GM12872 (cell line): ENCODE measurements around the gene ARHGAP32.

ENCODE experiments used
- TF ChIP-seq, protein P1 (sequence below): IDR thresholded peaks from 3 replicates; pipeline ENCODE4 v1.5.1; 2011; ENCODE audit warnings: low read depth, mild to moderate bottlenecking, low read length, moderate library complexity; ENCODE audit not compliant: insufficient read depth

ARHGAP32 gene

DNA sequence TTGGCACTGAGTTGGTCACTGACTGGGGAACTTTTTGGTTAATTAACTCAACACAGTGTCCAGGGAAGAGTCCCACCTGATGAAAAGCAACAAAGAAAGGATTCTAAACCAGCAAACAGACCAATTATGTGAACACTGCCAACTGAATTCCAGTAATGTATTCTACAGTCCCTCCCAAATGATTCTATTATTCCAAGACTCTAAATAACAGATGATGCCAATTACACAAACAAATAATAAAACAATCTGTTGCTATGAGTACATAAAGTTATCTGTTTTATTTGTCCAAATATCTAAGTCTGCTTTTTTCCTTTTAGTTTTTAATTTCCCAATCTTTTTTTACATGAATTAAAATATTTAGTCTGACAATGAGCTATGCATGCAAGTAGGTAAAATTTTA, 151.2 kb downstream of the ARHGAP32 start:
- TF ChIP-seq, protein P1, sequence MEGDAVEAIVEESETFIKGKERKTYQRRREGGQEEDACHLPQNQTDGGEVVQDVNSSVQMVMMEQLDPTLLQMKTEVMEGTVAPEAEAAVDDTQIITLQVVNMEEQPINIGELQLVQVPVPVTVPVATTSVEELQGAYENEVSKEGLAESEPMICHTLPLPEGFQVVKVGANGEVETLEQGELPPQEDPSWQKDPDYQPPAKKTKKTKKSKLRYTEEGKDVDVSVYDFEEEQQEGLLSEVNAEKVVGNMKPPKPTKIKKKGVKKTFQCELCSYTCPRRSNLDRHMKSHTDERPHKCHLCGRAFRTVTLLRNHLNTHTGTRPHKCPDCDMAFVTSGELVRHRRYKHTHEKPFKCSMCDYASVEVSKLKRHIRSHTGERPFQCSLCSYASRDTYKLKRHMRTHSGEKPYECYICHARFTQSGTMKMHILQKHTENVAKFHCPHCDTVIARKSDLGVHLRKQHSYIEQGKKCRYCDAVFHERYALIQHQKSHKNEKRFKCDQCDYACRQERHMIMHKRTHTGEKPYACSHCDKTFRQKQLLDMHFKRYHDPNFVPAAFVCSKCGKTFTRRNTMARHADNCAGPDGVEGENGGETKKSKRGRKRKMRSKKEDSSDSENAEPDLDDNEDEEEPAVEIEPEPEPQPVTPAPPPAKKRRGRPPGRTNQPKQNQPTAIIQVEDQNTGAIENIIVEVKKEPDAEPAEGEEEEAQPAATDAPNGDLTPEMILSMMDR: no peak

DNA sequence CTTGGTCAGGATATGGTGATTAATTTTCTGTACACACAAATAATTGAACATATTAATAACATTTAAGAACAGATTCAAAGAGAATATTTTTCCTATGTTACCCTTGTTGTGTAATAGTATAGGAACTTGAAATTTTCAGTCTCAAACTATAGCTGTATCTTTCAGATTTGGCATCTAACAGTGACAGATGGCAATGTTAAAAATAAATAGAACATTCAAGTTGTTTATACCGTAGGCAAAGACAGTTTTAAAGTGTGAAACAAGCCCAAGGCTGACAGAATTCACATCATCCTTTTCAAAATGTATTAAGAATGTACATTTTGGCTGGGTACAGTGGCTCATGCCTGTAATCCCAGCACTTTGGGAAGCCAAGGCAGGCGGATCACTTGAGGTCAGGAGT, 156.9 kb downstream of the ARHGAP32 start:
- TF ChIP-seq, protein P1: no peak

DNA sequence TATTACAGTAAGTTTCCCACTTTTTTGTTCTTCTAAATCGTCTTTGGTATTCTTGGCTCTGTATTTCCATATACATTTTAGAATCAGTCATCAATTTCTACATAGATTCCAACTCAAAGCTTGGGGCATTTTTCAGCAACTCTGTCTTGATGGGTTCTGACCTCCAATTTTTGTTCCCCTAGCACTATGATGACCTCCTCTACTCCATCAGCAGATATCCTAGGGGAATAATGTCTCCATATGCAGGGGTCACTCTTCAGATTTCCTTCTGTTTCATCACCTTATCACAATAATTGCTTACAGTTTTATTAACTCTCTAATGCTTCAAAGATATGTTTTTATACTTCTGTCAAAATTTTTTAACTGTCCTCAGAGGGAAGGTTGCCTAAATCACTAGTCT, 158.1 kb downstream of the ARHGAP32 start:
- TF ChIP-seq, protein P1: no peak

DNA sequence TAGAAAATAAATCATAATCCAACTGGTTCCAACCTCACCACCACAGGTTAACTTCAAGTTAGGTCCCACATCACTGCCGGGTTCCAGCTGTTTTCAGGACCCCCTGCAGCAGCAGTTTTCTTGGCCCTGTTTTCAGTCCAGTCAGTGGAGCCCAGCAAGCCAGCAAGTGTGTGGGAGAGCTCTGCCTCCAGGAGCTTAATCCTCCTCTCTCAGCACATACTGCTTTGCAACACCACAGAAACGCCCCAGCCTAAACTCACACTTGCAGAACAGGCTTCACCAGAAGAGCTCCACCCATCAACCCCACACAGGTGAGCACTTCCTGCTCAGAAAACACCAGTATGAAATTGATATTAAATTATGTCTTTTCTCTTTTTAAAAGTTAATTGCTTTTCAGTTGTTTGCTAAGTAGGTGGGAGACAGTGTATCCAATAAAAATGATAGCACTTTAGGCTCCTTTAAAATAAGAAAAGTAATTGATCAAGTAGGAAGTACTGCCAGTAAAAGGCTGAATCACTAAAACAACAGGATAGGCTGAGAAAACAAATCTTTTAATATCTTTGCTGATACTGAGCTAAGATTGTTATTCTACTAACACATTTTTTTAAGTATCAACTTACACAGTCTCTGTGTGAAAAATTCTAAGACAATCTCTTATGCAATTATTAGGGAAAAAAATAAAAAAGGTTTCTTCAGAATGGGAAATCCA, 168.0 kb downstream of the ARHGAP32 start:
- TF ChIP-seq, protein P1: no peak

DNA sequence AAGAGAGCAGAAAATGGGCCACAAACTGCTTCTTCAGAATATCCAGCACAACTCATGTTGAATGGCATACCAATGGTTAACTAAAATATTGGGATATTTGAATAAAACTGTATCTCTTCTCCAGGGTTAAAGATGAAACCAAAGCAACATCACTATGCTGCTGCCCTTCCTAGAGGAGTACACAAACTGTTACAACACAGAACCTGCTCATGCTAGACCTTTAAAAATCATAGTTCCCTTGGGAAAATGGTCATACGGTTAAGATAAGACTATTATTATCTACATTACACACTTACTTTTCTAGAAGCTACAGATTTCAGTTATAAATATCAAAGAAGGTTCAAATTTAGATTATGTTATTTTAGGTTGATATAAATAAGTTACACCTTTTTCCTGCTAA, 170.8 kb downstream of the ARHGAP32 start:
- TF ChIP-seq, protein P1: no peak

DNA sequence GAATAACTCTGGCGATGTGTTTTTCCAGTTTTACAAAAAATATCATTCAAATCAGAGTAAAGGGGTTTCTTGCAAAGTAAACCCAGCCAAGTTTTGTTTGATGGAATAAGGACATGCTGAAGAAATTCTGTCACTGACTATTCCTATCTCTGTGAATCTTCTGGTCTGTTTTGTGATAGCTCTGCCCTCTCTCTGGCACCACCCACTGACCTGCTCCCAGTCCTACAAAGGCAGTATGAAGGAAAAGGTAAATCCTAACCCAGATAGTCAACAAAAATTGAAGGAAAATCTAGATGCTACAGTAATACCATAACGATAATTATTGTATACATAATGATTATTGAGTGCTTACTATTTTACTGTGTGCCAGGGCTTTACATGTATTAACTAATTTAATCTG, 173.1 kb downstream of the ARHGAP32 start:
- TF ChIP-seq, protein P1: no peak

DNA sequence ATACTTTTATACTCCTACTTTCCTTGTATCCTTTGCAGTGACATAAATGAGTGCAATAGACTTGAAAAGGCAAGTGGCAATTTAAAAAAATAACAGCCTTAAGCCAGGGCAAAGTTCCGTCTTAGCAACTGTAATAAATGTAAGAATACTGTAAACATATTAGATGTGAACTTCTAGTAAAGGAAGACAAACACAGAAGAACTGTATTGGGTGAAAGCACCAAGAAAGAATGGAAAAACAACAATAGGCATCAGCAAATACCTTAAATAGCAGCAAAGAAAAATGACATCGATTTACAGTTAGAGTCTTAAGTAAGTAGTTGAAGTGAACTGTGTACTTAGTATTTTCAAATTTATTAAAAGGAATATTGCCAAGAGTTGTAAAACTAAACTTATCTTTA, 174.0 kb downstream of the ARHGAP32 start:
- TF ChIP-seq, protein P1: no peak
